ENCODE measurements around the gene KLF7.

The KLF7 gene

DNA sequence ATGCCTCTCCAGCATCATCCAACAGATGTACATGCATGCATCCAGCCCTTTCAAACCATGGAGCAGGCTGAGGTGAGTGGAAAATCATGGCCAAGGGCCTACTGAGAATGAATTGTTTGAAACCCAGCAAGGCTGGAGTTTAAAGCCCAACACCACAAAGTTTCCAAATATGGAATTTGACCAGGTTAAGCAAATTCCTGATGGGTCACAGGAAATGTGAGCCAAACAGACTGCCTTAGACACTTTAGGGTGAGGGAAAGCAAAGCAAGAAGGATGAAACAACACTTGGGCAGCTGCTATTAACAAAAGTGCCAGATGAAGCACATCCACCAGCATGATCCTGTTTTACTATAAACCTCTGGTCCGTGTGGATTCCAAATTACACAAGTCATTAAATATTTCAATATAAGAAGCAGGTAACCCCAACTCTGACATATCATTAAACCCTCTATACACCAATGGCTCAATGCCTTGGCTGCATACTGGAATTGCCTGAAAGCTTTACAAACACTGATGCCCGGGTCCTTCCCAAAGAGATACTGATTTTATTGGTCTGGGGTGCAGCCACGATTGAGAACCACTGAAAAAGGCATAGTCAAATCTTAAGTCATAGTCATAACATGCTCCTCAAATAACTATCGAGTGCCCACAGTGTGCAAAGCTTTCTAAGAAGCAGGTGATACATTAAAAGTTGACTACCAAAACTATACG lies 9.1 kb downstream of the KLF7 start:
- TF ChIP-seq, protein P1, sequence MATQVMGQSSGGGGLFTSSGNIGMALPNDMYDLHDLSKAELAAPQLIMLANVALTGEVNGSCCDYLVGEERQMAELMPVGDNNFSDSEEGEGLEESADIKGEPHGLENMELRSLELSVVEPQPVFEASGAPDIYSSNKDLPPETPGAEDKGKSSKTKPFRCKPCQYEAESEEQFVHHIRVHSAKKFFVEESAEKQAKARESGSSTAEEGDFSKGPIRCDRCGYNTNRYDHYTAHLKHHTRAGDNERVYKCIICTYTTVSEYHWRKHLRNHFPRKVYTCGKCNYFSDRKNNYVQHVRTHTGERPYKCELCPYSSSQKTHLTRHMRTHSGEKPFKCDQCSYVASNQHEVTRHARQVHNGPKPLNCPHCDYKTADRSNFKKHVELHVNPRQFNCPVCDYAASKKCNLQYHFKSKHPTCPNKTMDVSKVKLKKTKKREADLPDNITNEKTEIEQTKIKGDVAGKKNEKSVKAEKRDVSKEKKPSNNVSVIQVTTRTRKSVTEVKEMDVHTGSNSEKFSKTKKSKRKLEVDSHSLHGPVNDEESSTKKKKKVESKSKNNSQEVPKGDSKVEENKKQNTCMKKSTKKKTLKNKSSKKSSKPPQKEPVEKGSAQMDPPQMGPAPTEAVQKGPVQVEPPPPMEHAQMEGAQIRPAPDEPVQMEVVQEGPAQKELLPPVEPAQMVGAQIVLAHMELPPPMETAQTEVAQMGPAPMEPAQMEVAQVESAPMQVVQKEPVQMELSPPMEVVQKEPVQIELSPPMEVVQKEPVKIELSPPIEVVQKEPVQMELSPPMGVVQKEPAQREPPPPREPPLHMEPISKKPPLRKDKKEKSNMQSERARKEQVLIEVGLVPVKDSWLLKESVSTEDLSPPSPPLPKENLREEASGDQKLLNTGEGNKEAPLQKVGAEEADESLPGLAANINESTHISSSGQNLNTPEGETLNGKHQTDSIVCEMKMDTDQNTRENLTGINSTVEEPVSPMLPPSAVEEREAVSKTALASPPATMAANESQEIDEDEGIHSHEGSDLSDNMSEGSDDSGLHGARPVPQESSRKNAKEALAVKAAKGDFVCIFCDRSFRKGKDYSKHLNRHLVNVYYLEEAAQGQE (IDR thresholded peaks at IDR 0.05; ENCODE audit: insufficient replicate concordance, low read depth) = no peak
- no peak for TF ChIP-seq SPI1 (IDR thresholded peaks at IDR 0.05; ENCODE audit: borderline replicate concordance, low read depth)
- TF ChIP-seq POLR2AphosphoS5 (IDR thresholded peaks at IDR 0.05; ENCODE audit: low read depth) = no peak
- TF ChIP-seq GABPA (IDR thresholded peaks at IDR 0.05; ENCODE audit: low read depth) = no peak
- TF ChIP-seq, protein P2, sequence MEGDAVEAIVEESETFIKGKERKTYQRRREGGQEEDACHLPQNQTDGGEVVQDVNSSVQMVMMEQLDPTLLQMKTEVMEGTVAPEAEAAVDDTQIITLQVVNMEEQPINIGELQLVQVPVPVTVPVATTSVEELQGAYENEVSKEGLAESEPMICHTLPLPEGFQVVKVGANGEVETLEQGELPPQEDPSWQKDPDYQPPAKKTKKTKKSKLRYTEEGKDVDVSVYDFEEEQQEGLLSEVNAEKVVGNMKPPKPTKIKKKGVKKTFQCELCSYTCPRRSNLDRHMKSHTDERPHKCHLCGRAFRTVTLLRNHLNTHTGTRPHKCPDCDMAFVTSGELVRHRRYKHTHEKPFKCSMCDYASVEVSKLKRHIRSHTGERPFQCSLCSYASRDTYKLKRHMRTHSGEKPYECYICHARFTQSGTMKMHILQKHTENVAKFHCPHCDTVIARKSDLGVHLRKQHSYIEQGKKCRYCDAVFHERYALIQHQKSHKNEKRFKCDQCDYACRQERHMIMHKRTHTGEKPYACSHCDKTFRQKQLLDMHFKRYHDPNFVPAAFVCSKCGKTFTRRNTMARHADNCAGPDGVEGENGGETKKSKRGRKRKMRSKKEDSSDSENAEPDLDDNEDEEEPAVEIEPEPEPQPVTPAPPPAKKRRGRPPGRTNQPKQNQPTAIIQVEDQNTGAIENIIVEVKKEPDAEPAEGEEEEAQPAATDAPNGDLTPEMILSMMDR (IDR thresholded peaks at IDR 0.05; ENCODE audit: insufficient read depth, low read length) = no peak
- H3K27me3 ChIP-seq (ENCODE audit: insufficient read depth, poor library complexity, severe bottlenecking) = no peaks in the 10 kb centered on the region
- no peak for DNase-seq (ENCODE audit: low read depth in 1 of 2, low spot score in 1 of 2)
- H3K4me3 ChIP-seq (replicated peaks; ENCODE audit: insufficient read depth, low read length) = no peak overlapping the region
- no peak overlapping the region for H3K27ac ChIP-seq (replicated peaks)

DNA sequence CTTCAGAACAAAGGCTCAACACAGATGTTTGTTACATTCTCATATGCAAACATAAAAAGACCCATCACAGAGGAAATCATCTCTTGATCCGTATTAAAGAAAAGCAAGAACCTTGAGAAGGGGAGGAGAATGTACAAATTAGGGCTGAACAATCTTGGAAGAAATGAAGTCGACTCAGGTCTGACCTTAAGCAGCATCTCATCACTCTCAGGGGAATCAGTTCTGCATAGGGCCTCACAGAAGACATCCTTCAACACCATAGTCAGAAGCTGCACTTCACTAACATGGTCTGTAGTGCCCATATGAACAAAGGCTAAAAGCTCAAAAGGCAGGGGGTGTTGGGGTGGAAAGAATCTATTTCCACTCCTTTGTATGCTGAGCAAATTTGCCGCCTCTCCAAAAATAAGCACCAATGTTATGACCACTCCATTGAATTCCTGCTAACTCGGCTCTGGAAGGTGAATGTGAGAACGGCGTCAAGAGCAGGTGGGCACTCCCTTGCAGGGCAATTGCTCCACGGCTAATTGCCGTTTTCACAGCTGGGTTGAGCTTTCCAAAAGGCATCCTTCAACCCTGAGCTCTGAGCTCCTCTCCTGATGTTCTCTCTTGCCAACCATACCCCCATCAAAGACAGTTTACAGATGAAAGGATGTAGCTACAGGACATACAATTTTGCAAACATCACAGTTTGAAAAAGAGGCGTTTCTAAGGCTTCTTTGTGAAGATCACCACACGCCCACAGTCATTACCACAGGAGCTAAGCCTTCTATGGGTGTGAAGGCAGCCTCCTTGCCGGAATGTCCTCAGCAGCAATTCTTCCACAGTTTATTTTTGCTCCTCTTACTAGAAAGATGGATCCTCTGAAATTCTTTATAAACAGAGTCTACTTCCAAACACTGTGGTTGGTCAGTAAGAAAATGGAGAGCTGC lies 10.0 kb downstream of the KLF7 start:
- Histone ChIP-seq H3K27ac (replicated peaks) (no peak overlapping the region; the same call in 1 of the 2 replicates), H3K27me3 (ENCODE audit: insufficient read depth, poor library complexity, severe bottlenecking) (no peaks in the 10 kb centered on the region), H3K4me3 (replicated peaks; ENCODE audit: insufficient read depth, low read length) (no peak overlapping the region)
- TF ChIP-seq SPI1 (IDR thresholded peaks at IDR 0.05; ENCODE audit: borderline replicate concordance, low read depth) = no peak
- TF ChIP-seq POLR2AphosphoS5 (IDR thresholded peaks at IDR 0.05; ENCODE audit: low read depth) = no peak
- TF ChIP-seq, protein P2 (IDR thresholded peaks at IDR 0.05; ENCODE audit: insufficient read depth, low read length) = no peak
- TF ChIP-seq GABPA (IDR thresholded peaks at IDR 0.05; ENCODE audit: low read depth) = no peak
- TF ChIP-seq, protein P1 (IDR thresholded peaks at IDR 0.05; ENCODE audit: insufficient replicate concordance, low read depth) = no peak
- DNase-seq (ENCODE audit: low read depth in 1 of 2, low spot score in 1 of 2) = no peak

DNA sequence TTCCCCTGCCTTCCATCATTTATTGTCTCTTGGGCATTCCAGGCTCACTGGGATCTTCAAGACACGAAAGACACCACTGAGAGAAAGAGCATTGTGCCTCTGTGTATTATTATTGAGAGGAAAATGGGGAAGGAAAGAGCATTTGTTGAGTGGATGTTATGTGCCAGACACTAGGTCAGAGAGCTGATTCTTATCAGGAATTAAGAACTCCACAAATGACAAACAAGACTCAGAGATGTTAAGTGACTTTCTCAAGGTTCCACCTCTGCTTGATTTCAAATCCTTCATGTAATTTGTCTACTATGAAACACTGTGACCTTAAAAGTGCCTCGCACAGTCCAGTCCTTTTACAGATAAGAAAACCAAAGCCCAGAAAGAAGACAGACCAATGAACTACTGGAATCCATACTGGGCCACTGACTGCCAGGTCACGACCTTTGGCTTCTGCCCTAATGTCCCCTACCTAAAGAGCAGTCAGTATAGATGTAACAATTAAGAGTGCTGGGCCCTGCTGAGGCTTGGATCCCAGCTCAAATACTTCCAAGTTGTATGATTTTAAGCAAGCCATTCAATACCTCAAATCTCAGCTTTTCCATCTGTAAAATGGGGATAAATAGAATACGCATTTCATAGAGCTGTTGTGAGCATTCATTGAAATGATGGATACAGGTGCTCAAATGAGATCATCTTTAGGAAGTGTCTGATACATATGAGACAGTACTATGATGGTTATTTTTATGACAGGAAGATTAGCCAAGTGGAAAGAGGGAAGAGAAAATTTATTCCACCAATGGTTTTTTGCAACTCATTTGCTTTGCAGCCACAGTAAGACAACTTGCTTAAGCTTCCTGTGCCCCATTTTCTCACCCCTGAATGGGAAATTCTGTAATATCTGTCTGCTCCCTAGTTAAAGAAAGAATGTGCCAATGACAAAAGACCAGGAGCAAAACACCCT lies 10.9 kb downstream of the KLF7 start:
- peak in 1 of 2 experiments; percentile 37 for DNase-seq (ENCODE audit: low read depth in 1 of 2, low spot score in 1 of 2)
- no peaks in the 10 kb centered on the region for H3K27me3 ChIP-seq (ENCODE audit: insufficient read depth, poor library complexity, severe bottlenecking)
- H3K27ac ChIP-seq (replicated peaks) = no peak overlapping the region
- TF ChIP-seq, protein P1 (IDR thresholded peaks at IDR 0.05; ENCODE audit: insufficient replicate concordance, low read depth) = no peak
- TF ChIP-seq SPI1 (IDR thresholded peaks at IDR 0.05; ENCODE audit: borderline replicate concordance, low read depth) (no peak), POLR2AphosphoS5 (IDR thresholded peaks at IDR 0.05; ENCODE audit: low read depth) (no peak), GABPA (IDR thresholded peaks at IDR 0.05; ENCODE audit: low read depth) (no peak)
- TF ChIP-seq, protein P2 (IDR thresholded peaks at IDR 0.05; ENCODE audit: insufficient read depth, low read length) = no peak
- no peak overlapping the region for H3K4me3 ChIP-seq (replicated peaks; ENCODE audit: insufficient read depth, low read length)
